ENCODE data around the gene MLPH.

GRCh38 chr2:237495521-237496117 is 8.6 kb downstream of the MLPH start:
- no peak for TF ChIP-seq GATA2 (IDR thresholded peaks at IDR 0.05; ENCODE audit: low read depth, low read length)
- no peak for TF ChIP-seq GATA3 (IDR thresholded peaks at IDR 0.05; ENCODE audit: low read depth, low read length)
